Activated naive CD8-positive, alpha-beta T cell treated with anti-CD3 and anti-CD28 coated beads, Interleukin-2, amount 50 U/mL, for 24 hours (primary cell): Measurements from ENCODE around the gene BTBD2.

Source experiments
- ATAC-seq: fragments of 150-1000 bp; cut with Tn5 transposase; one replicate; pipeline ENCODE4 v1.10.0; 2021
- DNase-seq: peaks from one replicate; pipeline ENCODE4 v3.0.0; 2021
- H3K27ac Mint-ChIP-seq: one replicate; pipeline ENCODE4 v1.8.0; 2021; ENCODE audit warnings: mild to moderate bottlenecking, mixed read lengths
- H3K27me3 Mint-ChIP-seq: one replicate; pipeline ENCODE4 v1.8.0; 2021; ENCODE audit warnings: mixed read lengths
- H3K36me3 Mint-ChIP-seq: one replicate; pipeline ENCODE4 v1.8.0; 2021; ENCODE audit warnings: low read depth, mixed read lengths
- H3K4me1 Mint-ChIP-seq: one replicate; pipeline ENCODE4 v1.8.0; 2021; ENCODE audit warnings: mixed read lengths
- H3K4me3 Mint-ChIP-seq: one replicate; pipeline ENCODE4 v1.8.0; 2021; ENCODE audit warnings: mild to moderate bottlenecking, moderate library complexity, mixed read lengths
- H3K9me3 Mint-ChIP-seq: one replicate; pipeline ENCODE4 v1.8.0; 2021; ENCODE audit warnings: mixed read lengths

Gene BTBD2

GRCh38 chr19:2018752-2019151 is 3.2 kb upstream of the BTBD2 start:
- Mint-ChIP-seq H3K27ac (no peak overlapping the region), H3K4me1 (peaks cover 13% of the 10 kb centered on the region), H3K27me3 (no peaks in the 10 kb centered on the region), H3K36me3 (no peaks in the 10 kb centered on the region), H3K9me3 (no peaks in the 10 kb centered on the region), H3K4me3 (no peak overlapping the region)
- no peak for DNase-seq
- no peak for ATAC-seq

GRCh38 chr19:2016041-2016807 is 710 bp upstream of the BTBD2 start:
- DNase-seq: peak; percentile 63
- no peaks in the 10 kb centered on the region for H3K36me3 Mint-ChIP-seq
- H3K9me3 Mint-ChIP-seq: no peaks in the 10 kb centered on the region
- H3K27ac Mint-ChIP-seq: no peak overlapping the region
- peaks cover 13% of the 10 kb centered on the region for H3K4me1 Mint-ChIP-seq
- H3K27me3 Mint-ChIP-seq: no peaks in the 10 kb centered on the region
- H3K4me3 Mint-ChIP-seq: peak overlapping the region; percentile 49
- ATAC-seq: peak; percentile 42

- no peak overlapping the region for H3K27ac Mint-ChIP-seq
- peaks cover 13% of the 10 kb centered on the region for H3K4me1 Mint-ChIP-seq
- peak; percentile 31 for DNase-seq
These were observed 545 bp downstream of the BTBD2 start for GRCh38 chr19:2014731-2015607.

GRCh38 chr19:2014131-2014571 is 1.4 kb downstream of the BTBD2 start:
- no peak for ATAC-seq
- DNase-seq: no peak
- Mint-ChIP-seq H3K36me3 (no peaks in the 10 kb centered on the region), H3K4me1 (peaks cover 8% of the 10 kb centered on the region), H3K27me3 (no peaks in the 10 kb centered on the region), H3K27ac (no peak overlapping the region), H3K4me3 (no peak overlapping the region), H3K9me3 (no peaks in the 10 kb centered on the region)

More at GRCh38 chr19:2014731-2015607, 545 bp downstream of the BTBD2 start:
- Mint-ChIP-seq H3K27me3 (no peaks in the 10 kb centered on the region), H3K36me3 (no peaks in the 10 kb centered on the region), H3K4me3 (peak overlapping the region; percentile 66), H3K9me3 (no peaks in the 10 kb centered on the region)
- ATAC-seq: peak; percentile 38

GRCh38 chr19:2013683-2013961 is 1.9 kb downstream of the BTBD2 start:
- Mint-ChIP-seq H3K27ac (no peak overlapping the region), H3K4me1 (peaks cover 8% of the 10 kb centered on the region), H3K36me3 (no peaks in the 10 kb centered on the region), H3K27me3 (no peaks in the 10 kb centered on the region), H3K9me3 (no peaks in the 10 kb centered on the region), H3K4me3 (no peak overlapping the region)
- DNase-seq (no peak), ATAC-seq (no peak)

- no peak overlapping the region for H3K4me3 Mint-ChIP-seq
- H3K9me3 Mint-ChIP-seq: no peaks in the 10 kb centered on the region
- H3K27ac Mint-ChIP-seq: no peak overlapping the region
These were observed 2.4 kb downstream of the BTBD2 start for GRCh38 chr19:2012941-2013682.

GRCh38 chr19:2011169-2011568 is 4.3 kb downstream of the BTBD2 start:
- Mint-ChIP-seq H3K4me3 (no peak overlapping the region), H3K36me3 (no peaks in the 10 kb centered on the region), H3K27me3 (no peaks in the 10 kb centered on the region), H3K4me1 (peaks cover 2% of the 10 kb centered on the region), H3K9me3 (no peaks in the 10 kb centered on the region), H3K27ac (no peak overlapping the region)
- DNase-seq (no peak), ATAC-seq (no peak)

More at GRCh38 chr19:2012941-2013682, 2.4 kb downstream of the BTBD2 start:
- peaks cover 8% of the 10 kb centered on the region for H3K4me1 Mint-ChIP-seq
- H3K27me3 Mint-ChIP-seq: no peaks in the 10 kb centered on the region
- H3K36me3 Mint-ChIP-seq: no peaks in the 10 kb centered on the region
- no peak for ATAC-seq
- no peak for DNase-seq

GRCh38 chr19:2010135-2010668 is 5.3 kb downstream of the BTBD2 start:
- no peak for ATAC-seq
- Mint-ChIP-seq H3K27me3 (no peaks in the 10 kb centered on the region), H3K9me3 (no peaks in the 10 kb centered on the region), H3K36me3 (no peaks in the 10 kb centered on the region), H3K4me1 (no peaks in the 10 kb centered on the region), H3K4me3 (no peak overlapping the region), H3K27ac (no peak overlapping the region)
- DNase-seq: no peak

- Mint-ChIP-seq H3K9me3 (no peaks in the 10 kb centered on the region), H3K4me1 (no peaks in the 10 kb centered on the region), H3K27me3 (no peaks in the 10 kb centered on the region), H3K36me3 (peaks cover 4% of the 10 kb centered on the region), H3K27ac (no peak overlapping the region), H3K4me3 (no peak overlapping the region)
- DNase-seq: no peak
- no peak for ATAC-seq
These were observed 11.6 kb downstream of the BTBD2 start for GRCh38 chr19:2003874-2004273.

GRCh38 chr19:1999856-2000515 is 15.5 kb downstream of the BTBD2 start:
- no peak for ATAC-seq
- H3K27ac Mint-ChIP-seq: no peak overlapping the region
- H3K36me3 Mint-ChIP-seq: peaks cover 10% of the 10 kb centered on the region
- H3K9me3 Mint-ChIP-seq: no peaks in the 10 kb centered on the region
- H3K27me3 Mint-ChIP-seq: no peaks in the 10 kb centered on the region
- no peaks in the 10 kb centered on the region for H3K4me1 Mint-ChIP-seq
- no peak overlapping the region for H3K4me3 Mint-ChIP-seq
- DNase-seq: no peak

- Mint-ChIP-seq H3K27me3 (no peaks in the 10 kb centered on the region), H3K27ac (no peak overlapping the region), H3K9me3 (no peaks in the 10 kb centered on the region), H3K36me3 (peaks cover 10% of the 10 kb centered on the region), H3K4me1 (no peaks in the 10 kb centered on the region), H3K4me3 (no peak overlapping the region)
- no peak for DNase-seq
- no peak for ATAC-seq
These were observed 16.5 kb downstream of the BTBD2 start for GRCh38 chr19:1998712-1999708.

GRCh38 chr19:1997353-1998233 is 17.9 kb downstream of the BTBD2 start:
- DNase-seq: no peak
- ATAC-seq: no peak
- Mint-ChIP-seq H3K4me3 (no peak overlapping the region), H3K36me3 (peaks cover 10% of the 10 kb centered on the region), H3K4me1 (no peaks in the 10 kb centered on the region), H3K27me3 (no peaks in the 10 kb centered on the region), H3K27ac (no peak overlapping the region), H3K9me3 (no peaks in the 10 kb centered on the region)
